GM21390 (cell line): Measurements from ENCODE around the gene CNTN6.
A peak's percentile ranks its signal among the peaks of the same experiment; 100 is the strongest.

Experiments
- ATAC-seq: cut with Tn5 transposase; IDR thresholded peaks from one replicate; pipeline ENCODE4 v1.9.1; 2021; ENCODE audit not compliant: unreplicated experiment

The CNTN6 gene

DNA sequence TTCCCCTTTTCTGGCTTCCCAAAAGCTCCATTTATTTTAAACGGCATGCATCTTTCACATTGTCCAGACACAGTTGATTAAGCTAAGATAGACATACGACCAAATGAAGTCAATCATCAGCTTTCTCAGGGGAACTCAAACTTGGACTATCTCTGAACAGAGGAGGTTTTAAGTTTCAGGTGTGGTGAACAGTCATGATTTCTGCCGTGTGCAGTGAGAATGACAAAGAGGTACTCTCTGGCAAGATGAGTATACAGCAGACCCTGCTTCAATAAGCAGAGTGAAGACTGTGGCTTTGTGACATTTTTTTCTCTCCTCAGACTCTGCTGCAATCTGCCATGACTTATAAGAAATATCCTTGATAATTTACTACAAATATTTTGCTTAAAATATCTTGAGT, 307.7 kb downstream of the CNTN6 start:
- no peak for ATAC-seq

DNA sequence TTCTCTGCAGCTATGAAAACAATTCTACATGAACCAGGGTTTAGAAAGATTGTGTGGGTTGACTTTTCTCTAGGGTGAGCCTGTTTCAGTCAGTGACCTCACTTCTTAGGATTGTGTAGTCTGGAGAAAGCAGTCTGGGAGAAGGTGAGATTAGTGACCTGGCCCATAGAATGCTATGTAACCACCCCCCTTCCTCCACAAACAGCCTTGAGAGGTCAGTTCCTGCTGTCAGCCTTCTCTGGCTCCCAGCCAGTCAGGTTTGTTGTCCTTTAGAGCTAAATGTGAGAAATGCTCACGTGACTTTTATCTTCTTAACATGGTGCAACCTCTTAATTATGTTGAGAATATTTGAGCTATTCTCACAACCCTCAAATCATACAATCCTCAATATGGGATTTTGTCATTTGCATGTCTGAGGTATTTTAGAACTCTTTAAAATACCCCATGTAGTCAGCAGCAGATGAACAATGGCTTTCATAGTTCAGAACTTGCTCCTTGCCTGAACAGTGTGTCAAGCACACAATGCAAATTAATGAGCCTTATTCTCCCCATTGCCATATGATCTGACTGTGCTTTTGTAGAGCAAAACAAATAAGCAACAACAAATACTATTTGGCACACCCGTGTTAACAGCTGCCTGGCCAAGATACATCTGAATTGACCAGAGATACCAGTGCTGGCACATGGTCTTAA, 311.6 kb downstream of the CNTN6 start:
- no peak for ATAC-seq

GRCh38 chr3:1406250-1406649, 313.4 kb downstream of the CNTN6 start:
- no peak for ATAC-seq

- ATAC-seq: peak; percentile 47
Measured at GRCh38 chr3:1421577-1421976, 328.8 kb downstream of the CNTN6 start.

GRCh38 chr3:1423566-1424089, 330.8 kb downstream of the CNTN6 start:
- no peak for ATAC-seq

GRCh38 chr3:1439395-1439794, 346.6 kb downstream of the CNTN6 start:
- ATAC-seq: peak; percentile 62

GRCh38 chr3:1442271-1442670, 349.4 kb downstream of the CNTN6 start:
- peak; percentile 61 for ATAC-seq

GRCh38 chr3:1444195-1444594, 351.4 kb downstream of the CNTN6 start:
- ATAC-seq: no peak

DNA sequence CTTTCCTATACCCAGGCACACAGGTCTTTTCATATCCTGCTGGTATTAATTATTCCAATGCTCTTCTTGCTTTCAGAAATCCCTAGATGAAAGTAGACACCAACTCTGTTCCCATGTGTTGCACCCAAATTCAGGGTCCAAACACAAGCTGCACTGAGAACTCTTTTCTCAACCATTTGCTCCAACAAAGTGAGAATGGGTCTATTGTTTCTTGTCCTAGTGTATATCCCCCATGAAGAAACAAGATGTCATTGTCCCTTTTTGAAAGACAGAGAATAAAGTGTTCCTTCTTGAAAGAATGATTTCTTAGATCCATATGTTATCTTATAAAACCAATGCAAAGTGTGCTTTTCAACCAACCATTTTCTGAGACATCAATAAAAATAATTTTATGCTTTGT, 353.7 kb downstream of the CNTN6 start:
- ATAC-seq: no peak

DNA sequence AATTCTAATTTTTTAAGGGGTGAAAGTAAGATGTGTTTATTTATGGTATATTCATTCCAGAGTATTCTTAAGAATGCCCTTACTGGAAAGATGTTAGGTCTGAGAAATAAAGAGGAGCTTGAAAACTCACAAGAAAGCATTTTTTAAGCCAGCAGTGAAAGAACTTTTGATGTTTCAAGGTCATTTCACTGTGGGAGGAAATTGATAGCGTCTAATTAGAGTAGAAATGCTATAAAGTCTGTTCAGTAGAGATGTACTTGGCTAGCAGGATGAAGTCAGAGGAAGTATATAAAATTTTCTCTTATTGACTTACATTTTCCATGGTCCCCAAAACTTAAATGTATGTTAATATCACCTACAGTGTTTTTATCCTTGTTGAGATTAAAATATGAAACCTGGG, 354.6 kb downstream of the CNTN6 start:
- no peak for ATAC-seq

DNA sequence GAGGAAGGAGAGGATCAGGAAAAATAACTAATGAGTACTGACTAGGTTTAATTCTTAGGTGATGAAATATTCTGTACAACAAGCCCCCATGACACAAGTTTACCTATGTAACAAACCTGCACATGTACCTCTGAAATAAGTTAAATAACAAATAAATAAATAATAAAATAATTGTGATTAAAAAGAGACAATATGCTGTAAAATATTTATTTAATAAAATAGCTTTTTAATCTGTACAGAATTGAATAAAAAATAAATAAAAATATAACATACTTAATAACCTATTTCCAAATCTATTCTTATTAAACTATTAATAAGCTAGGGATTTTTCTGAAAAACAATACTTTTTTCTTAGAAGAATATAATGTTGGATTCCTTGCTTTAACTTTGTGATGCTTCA, 355.6 kb downstream of the CNTN6 start:
- ATAC-seq: no peak
